Calu3 (cell line): ENCODE data around the gene BHLHA9. TPM values are rescaled to one million over a fixed set of nuclear protein-coding genes. Genes with fewer than 3 reads are reported as not detected.
"Not testable (repeated sequence)": the region's sequence is repeated elsewhere in the genome, so short reads cannot be mapped to it uniquely, and the experiment has no call there.

Experiments
- BruUV-seq: library from RNA; stranded (reverse); fragments of 400-500 nt; replicated peaks from 2 replicates; lab custom pipeline; 2021; lab: Mats Ljungman, UMichigan
- CTCF ChIA-PET: fragments of 300-600 bp; sonication (Branson Sonifier 250); formaldehyde crosslinking; loops from one replicate; lab custom pipeline; 2022; ENCODE audit warnings: antibody characterized with exemption; lab: Charles Lee
- DNase-seq: peaks from one replicate; pipeline ENCODE4 v3.0.0; 2022
- H3K27ac Mint-ChIP-seq: one replicate; pipeline ENCODE4 v1.8.0; 2022; ENCODE audit warnings: mixed read lengths; ENCODE audit not compliant: unreplicated experiment
- H3K27me3 Mint-ChIP-seq: one replicate; pipeline ENCODE4 v1.8.0; 2022; ENCODE audit warnings: mixed read lengths; ENCODE audit not compliant: unreplicated experiment
- H3K36me3 Mint-ChIP-seq: one replicate; pipeline ENCODE4 v1.8.0; 2022; ENCODE audit warnings: mild to moderate bottlenecking, moderate library complexity, mixed read lengths; ENCODE audit not compliant: insufficient read depth, unreplicated experiment
- H3K4me1 Mint-ChIP-seq: one replicate; pipeline ENCODE4 v1.8.0; 2022; ENCODE audit warnings: mild to moderate bottlenecking, low read depth, mixed read lengths; ENCODE audit not compliant: unreplicated experiment
- H3K4me3 Mint-ChIP-seq: one replicate; pipeline ENCODE4 v1.8.0; 2022; ENCODE audit warnings: mild to moderate bottlenecking, low read depth, moderate library complexity, mixed read lengths; ENCODE audit not compliant: unreplicated experiment
- H3K9me3 Mint-ChIP-seq: one replicate; pipeline ENCODE4 v1.8.0; 2022; ENCODE audit warnings: low read depth, mixed read lengths; ENCODE audit not compliant: unreplicated experiment
- intact Hi-C: fragments of 100-400 bp; cut with micrococcal nuclease; formaldehyde crosslinking; loops from one replicate; pipeline ENCODE4 v1.10.0; 2022; ENCODE audit not compliant: unreplicated experiment
- total RNA-seq: library from RNA; stranded (reverse); gene quantifications from 2 replicates; pipeline ENCODE4 v1.2.3, GENCODE V29; 2022
- TF ChIP-seq, protein P1 (sequence below): fragments of 200-600 bp; IDR thresholded peaks from one replicate; pipeline ENCODE4 v1.8.0; 2022; ENCODE audit warnings: antibody characterized with exemption; ENCODE audit not compliant: unreplicated experiment

Gene BHLHA9
- total RNA-seq, 1 experiment from 2014 or later, result not detected

DNA sequence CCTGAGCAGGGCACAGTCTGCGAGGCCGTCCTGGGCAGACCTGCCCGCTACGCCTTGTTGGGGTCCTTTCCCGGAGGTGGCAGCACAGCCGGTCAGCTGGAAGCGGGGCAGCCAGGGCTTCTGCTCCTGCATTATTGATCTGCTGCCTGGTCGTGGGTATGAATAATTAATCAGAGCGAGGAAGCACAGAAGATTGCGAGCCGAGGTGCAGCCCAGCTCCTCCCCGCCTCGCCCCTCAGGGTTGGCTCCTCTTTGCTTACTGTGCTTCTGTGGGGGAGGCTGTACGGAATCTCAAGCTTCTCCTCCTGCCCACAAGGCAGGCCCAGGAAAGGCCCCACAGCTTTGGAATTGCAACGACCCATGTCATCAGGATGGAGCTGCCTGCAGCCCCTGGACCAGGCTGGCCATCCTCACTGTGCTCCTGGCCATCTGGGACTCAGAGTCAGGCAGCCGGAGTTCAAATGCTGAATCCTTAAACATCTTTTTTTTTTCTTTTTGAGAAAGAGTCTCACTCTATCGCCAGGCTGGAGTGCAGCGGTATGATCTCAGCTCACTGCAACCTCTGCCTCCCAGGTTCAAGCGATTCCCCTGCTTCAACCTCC lies 34.8 kb downstream of the BHLHA9 start:
- intact Hi-C loops, result no loop called here
- BruUV-seq, result no TSS peak
- CTCF ChIA-PET, result no interaction called here
- Mint-ChIP-seq H3K27me3 (peaks cover 50% of the 10 kb centered on the region), H3K4me3 (no peak overlapping the region), H3K9me3 (no peaks in the 10 kb centered on the region), H3K27ac (no peak overlapping the region), H3K36me3 (no peaks in the 10 kb centered on the region), H3K4me1 (no peaks in the 10 kb centered on the region)
- TF ChIP-seq, protein P1, sequence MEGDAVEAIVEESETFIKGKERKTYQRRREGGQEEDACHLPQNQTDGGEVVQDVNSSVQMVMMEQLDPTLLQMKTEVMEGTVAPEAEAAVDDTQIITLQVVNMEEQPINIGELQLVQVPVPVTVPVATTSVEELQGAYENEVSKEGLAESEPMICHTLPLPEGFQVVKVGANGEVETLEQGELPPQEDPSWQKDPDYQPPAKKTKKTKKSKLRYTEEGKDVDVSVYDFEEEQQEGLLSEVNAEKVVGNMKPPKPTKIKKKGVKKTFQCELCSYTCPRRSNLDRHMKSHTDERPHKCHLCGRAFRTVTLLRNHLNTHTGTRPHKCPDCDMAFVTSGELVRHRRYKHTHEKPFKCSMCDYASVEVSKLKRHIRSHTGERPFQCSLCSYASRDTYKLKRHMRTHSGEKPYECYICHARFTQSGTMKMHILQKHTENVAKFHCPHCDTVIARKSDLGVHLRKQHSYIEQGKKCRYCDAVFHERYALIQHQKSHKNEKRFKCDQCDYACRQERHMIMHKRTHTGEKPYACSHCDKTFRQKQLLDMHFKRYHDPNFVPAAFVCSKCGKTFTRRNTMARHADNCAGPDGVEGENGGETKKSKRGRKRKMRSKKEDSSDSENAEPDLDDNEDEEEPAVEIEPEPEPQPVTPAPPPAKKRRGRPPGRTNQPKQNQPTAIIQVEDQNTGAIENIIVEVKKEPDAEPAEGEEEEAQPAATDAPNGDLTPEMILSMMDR, result no peak
- no peak for DNase-seq

DNA sequence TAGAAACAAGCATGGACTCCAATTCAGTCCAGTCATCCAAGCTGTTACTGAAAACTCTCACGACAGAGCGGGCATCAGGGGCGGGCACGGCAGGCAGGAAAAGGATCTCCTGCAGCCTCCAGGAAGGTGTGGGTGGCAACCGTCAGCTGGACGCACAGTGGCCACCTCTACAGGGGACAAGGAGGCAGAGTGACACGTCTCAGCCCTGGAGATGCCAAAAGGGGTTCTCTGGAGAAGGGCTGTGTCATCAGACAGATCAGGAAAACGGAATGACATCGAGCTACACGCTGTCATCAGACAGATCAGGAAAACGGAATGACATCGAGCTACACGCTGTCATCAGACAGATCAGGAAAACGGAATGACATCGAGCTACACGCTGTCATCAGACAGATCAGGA lies 37.6 kb downstream of the BHLHA9 start:
- H3K4me3 Mint-ChIP-seq, H3K9me3 Mint-ChIP-seq, CTCF ChIA-PET, DNase-seq, BruUV-seq, H3K27ac Mint-ChIP-seq, H3K4me1 Mint-ChIP-seq, H3K36me3 Mint-ChIP-seq, intact Hi-C loops: not testable (repeated sequence)
- peaks cover 40% of the 10 kb centered on the region for H3K27me3 Mint-ChIP-seq

DNA sequence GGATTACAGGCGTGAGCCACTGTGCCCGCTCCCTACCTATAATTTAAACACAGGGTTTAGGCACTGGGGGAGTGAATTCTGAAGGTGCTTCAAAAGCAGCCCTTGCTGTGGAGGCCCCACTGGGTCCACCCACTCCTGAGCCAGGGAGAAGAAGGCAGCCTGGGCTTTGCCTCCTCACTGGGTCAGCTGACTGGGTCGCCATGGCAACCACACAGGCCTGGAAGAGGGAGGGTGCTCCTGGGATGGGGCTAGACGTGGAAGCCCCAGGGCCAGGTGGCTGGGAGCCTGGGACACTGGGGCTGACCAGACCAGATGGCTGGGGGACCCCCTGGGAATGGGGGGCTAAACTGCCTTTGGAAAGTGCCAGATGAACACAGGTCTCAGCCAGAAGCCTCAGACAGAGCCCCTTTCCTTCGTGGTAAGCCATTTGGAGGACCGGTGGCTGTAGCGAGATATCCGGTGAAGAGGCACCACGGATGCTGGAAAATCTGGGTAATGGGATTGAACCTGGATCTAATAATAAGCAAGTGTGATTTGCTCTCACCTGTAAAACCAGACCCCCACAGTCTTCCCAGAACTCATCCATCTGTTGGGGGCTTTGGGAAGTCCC lies 42.1 kb downstream of the BHLHA9 start:
- Mint-ChIP-seq H3K27me3 (peaks cover 15% of the 10 kb centered on the region), H3K27ac (no peak overlapping the region), H3K36me3 (no peaks in the 10 kb centered on the region), H3K9me3 (no peaks in the 10 kb centered on the region), H3K4me1 (no peaks in the 10 kb centered on the region), H3K4me3 (no peak overlapping the region)
- BruUV-seq, result no TSS peak
- no peak for DNase-seq
- intact Hi-C loops, result no loop called here
- CTCF ChIA-PET, result no interaction called here
- TF ChIP-seq, protein P1, result no peak

DNA sequence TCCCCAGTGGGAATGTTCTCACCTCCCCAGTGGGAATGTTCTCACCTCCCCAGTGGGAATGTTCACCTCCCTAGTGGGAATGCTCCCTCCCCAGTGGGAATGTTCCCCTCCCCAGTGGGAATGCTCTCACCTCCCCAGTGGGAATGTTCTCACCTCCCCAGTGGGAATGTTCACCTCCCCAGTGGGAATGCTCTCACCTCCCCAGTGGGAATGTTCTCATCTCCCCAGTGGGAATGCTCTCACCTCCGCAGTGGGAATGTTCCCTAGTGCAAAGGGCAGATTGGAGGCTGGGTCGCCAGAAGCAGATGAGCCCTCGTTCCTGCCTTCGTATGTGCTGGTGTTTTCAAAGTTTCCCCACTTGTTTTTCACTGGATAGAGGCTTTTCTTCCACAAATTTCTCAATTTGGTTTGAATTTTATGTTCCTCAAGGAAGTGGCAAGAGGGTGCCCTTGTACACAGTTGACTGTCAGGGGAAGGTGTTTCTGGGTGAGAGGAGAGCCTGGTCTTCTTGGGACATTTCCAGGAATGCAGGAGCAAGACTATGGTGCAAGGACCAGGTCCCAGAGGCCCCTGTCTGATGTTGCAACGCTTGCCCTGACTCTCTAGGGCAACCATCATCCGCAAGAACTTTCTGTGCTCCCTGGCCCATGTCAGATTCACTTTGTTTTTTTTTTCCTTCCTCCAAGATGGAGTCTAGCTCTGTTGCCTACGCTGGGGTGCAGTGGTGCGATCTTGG lies 43.2 kb downstream of the BHLHA9 start:
- H3K4me1 Mint-ChIP-seq, result no peaks in the 10 kb centered on the region
- no TSS peak for BruUV-seq
- CTCF ChIA-PET, result no interaction called here
- DNase-seq, result no peak
- H3K27ac Mint-ChIP-seq, result no peak overlapping the region
- intact Hi-C loops, result no loop called here
- TF ChIP-seq, protein P1, result no peak
- no peak overlapping the region for H3K4me3 Mint-ChIP-seq
- peaks cover 13% of the 10 kb centered on the region for H3K27me3 Mint-ChIP-seq
- H3K36me3 Mint-ChIP-seq, result no peaks in the 10 kb centered on the region
- no peaks in the 10 kb centered on the region for H3K9me3 Mint-ChIP-seq

DNA sequence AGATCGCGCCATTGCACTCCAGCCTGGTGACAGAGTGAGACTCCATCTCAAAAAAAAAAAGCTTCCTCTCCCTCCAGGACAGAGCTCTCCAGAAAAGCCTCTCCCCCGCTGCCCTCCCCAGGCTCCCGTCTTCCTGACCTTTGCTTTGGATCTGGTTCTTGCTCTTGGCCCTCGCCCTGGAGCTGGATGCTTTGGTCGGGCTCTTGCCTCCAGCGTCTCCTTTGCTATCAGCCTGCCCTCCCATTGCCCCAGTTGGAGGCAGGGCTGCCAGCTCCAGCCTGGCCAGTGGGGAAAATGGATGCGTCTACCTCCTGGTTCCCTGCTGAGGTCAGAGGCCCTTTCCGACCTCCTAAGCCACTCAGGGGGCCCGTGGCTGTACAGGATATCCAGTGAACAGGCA lies 45.2 kb downstream of the BHLHA9 start:
- H3K36me3 Mint-ChIP-seq, result no peaks in the 10 kb centered on the region
- no peak for DNase-seq
- TF ChIP-seq, protein P1, result no peak
- no peak overlapping the region for H3K27ac Mint-ChIP-seq
- BruUV-seq, result no TSS peak
- intact Hi-C loops, result no loop called here
- peaks cover 13% of the 10 kb centered on the region for H3K27me3 Mint-ChIP-seq
- H3K9me3 Mint-ChIP-seq, result no peaks in the 10 kb centered on the region
- H3K4me1 Mint-ChIP-seq, result no peaks in the 10 kb centered on the region
- CTCF ChIA-PET, result no interaction called here
- no peak overlapping the region for H3K4me3 Mint-ChIP-seq
